Measurements from ENCODE around the gene KCNJ5. TPM values are rescaled to one million over a fixed set of nuclear protein-coding genes. Genes with fewer than 3 reads are reported as not detected.
"Not testable (repeated sequence)": the region's sequence is repeated elsewhere in the genome, so short reads cannot be mapped to it uniquely, and the experiment has no call there.

The KCNJ5 gene
- total and polyA plus RNA-seq, 5 experiments from 2014 or later = not detected

- H3K4me3 Mint-ChIP-seq = no peak overlapping the region
- H3K27ac Mint-ChIP-seq = peak overlapping the region in 1 of 10 donors; percentile 32
- DNase-seq (peak in 1 of 10 donors; percentile 36), ATAC-seq (no peak)
- peaks cover 33 to 58% (median 41%) of the 10 kb centered on the region in 5 donors for H3K27me3 Mint-ChIP-seq
- H3K36me3 Mint-ChIP-seq = no peaks in the 10 kb centered on the region
- H3K4me1 Mint-ChIP-seq = peaks cover under 1 to 17% (median 2%) of the 10 kb centered on the region in 4 donors
- H3K9me3 Mint-ChIP-seq = peaks cover 0 to 7% (median 0%) of the 10 kb centered on the region in 9 donors
- POLR2A ChIA-PET = no interaction called here
Measured at GRCh38 chr11:128911239-128911638, 20.1 kb downstream of the KCNJ5 start.

GRCh38 chr11:128911701-128912100, 20.5 kb downstream of the KCNJ5 start:
- Mint-ChIP-seq H3K9me3 (peaks cover 0 to 7% (median 0%) of the 10 kb centered on the region in 9 donors), H3K27me3 (peaks cover 33 to 61% (median 41%) of the 10 kb centered on the region in 5 donors), H3K36me3 (no peaks in the 10 kb centered on the region), H3K4me1 (peaks cover 0 to 13% (median 0%) of the 10 kb centered on the region in 4 donors), H3K27ac (no peak overlapping the region), H3K4me3 (no peak overlapping the region)
- DNase-seq = peak in 1 of 10 donors; percentile 27
- no peak for ATAC-seq
- POLR2A ChIA-PET = no interaction called here

- peaks cover 0 to 7% (median 0%) of the 10 kb centered on the region in 9 donors for H3K9me3 Mint-ChIP-seq
- no peaks in the 10 kb centered on the region for H3K36me3 Mint-ChIP-seq
- ATAC-seq (no peak), DNase-seq (peak in 1 of 10 donors; percentile 44)
- H3K4me1 Mint-ChIP-seq = peaks cover 0 to under 1% (median 0%) of the 10 kb centered on the region in 4 donors
- H3K27me3 Mint-ChIP-seq = peaks cover 22 to 55% (median 34%) of the 10 kb centered on the region in 5 donors
- POLR2A ChIA-PET = no interaction called here
- H3K27ac Mint-ChIP-seq = no peak overlapping the region
- H3K4me3 Mint-ChIP-seq = no peak overlapping the region
Measured at GRCh38 chr11:128913806-128914205, 22.6 kb downstream of the KCNJ5 start.

- DNase-seq (peak in 1 of 10 donors; percentile 49), ATAC-seq (no peak)
- POLR2A ChIA-PET = no interaction called here
- peaks cover 22 to 52% (median 28%) of the 10 kb centered on the region in 5 donors for H3K27me3 Mint-ChIP-seq
- H3K4me1 Mint-ChIP-seq = peaks cover 0 to 4% (median 1%) of the 10 kb centered on the region in 4 donors
- peaks cover 0 to 7% (median 0%) of the 10 kb centered on the region in 9 donors for H3K9me3 Mint-ChIP-seq
- no peak overlapping the region for H3K27ac Mint-ChIP-seq
- no peak overlapping the region for H3K4me3 Mint-ChIP-seq
- H3K36me3 Mint-ChIP-seq = no peaks in the 10 kb centered on the region
Measured at GRCh38 chr11:128914216-128915148, 23.3 kb downstream of the KCNJ5 start.

GRCh38 chr11:128915149-128915521, 24.0 kb downstream of the KCNJ5 start:
- DNase-seq = peak in 1 of 10 donors; percentile 4
- no peak for ATAC-seq
- peaks cover 0 to 4% (median 1%) of the 10 kb centered on the region in 4 donors for H3K4me1 Mint-ChIP-seq
- H3K27ac Mint-ChIP-seq = no peak overlapping the region
- peaks cover 0 to 7% (median 0%) of the 10 kb centered on the region in 9 donors for H3K9me3 Mint-ChIP-seq
- no peak overlapping the region for H3K4me3 Mint-ChIP-seq
- no peaks in the 10 kb centered on the region for H3K36me3 Mint-ChIP-seq
- H3K27me3 Mint-ChIP-seq = peaks cover 18 to 45% (median 23%) of the 10 kb centered on the region in 5 donors
- POLR2A ChIA-PET = no interaction called here

GRCh38 chr11:128916037-128916572, 24.9 kb downstream of the KCNJ5 start:
- Mint-ChIP-seq H3K27me3 (peaks cover 16 to 39% (median 23%) of the 10 kb centered on the region in 5 donors), H3K36me3 (no peaks in the 10 kb centered on the region), H3K27ac (peak overlapping the region in 1 of 10 donors; percentile 28)

GRCh38 chr11:128916681-128917080, 25.5 kb downstream of the KCNJ5 start:
- no peak overlapping the region for H3K4me3 Mint-ChIP-seq
- H3K36me3 Mint-ChIP-seq = no peaks in the 10 kb centered on the region
- peaks cover 0 to 4% (median 1%) of the 10 kb centered on the region in 4 donors for H3K4me1 Mint-ChIP-seq
- H3K27ac Mint-ChIP-seq = no peak overlapping the region
- POLR2A ChIA-PET = no interaction called here
- H3K27me3 Mint-ChIP-seq = peaks cover 13 to 34% (median 20%) of the 10 kb centered on the region in 5 donors
- H3K9me3 Mint-ChIP-seq = peaks cover 0 to 7% (median 0%) of the 10 kb centered on the region in 9 donors
- DNase-seq (peak in 1 of 10 donors; percentile 48), ATAC-seq (no peak)

More at GRCh38 chr11:128916037-128916572, 24.9 kb downstream of the KCNJ5 start:
- H3K9me3 Mint-ChIP-seq = peaks cover 0 to 7% (median 0%) of the 10 kb centered on the region in 9 donors
- POLR2A ChIA-PET = no interaction called here
- ATAC-seq (no peak), DNase-seq (no peak)
- no peak overlapping the region for H3K4me3 Mint-ChIP-seq
- peaks cover 0 to 4% (median 1%) of the 10 kb centered on the region in 4 donors for H3K4me1 Mint-ChIP-seq

GRCh38 chr11:128917144-128917724, 26.1 kb downstream of the KCNJ5 start:
- peaks cover 15 to 33% (median 19%) of the 10 kb centered on the region in 5 donors for H3K27me3 Mint-ChIP-seq
- H3K4me1 Mint-ChIP-seq = peaks cover 0 to 4% (median 1%) of the 10 kb centered on the region in 4 donors
- no peak overlapping the region for H3K4me3 Mint-ChIP-seq

GRCh38 chr11:128919216-128919615, 28.1 kb downstream of the KCNJ5 start:
- Mint-ChIP-seq H3K27ac (no peak overlapping the region), H3K9me3 (peaks cover 0 to 7% (median 0%) of the 10 kb centered on the region in 9 donors), H3K27me3 (peaks cover 11 to 28% (median 18%) of the 10 kb centered on the region in 5 donors), H3K4me1 (peaks cover 0 to 4% (median 1%) of the 10 kb centered on the region in 4 donors), H3K4me3 (no peak overlapping the region), H3K36me3 (no peaks in the 10 kb centered on the region)
- ATAC-seq (no peak), DNase-seq (peak in 1 of 10 donors; percentile 23)
- POLR2A ChIA-PET = interaction anchor here (1.2 kb wide), 1 partner anchor 34 kb away, joined by 5 read pairs; no protein-coding TSS in a partner anchor

More at GRCh38 chr11:128917144-128917724, 26.1 kb downstream of the KCNJ5 start:
- ATAC-seq (no peak), DNase-seq (no peak)
- Mint-ChIP-seq H3K9me3 (peaks cover 0 to 7% (median 0%) of the 10 kb centered on the region in 9 donors), H3K36me3 (no peaks in the 10 kb centered on the region), H3K27ac (peak overlapping the region in 1 of 10 donors; percentile 12)
- POLR2A ChIA-PET = no interaction called here

GRCh38 chr11:128919635-128920034, 28.5 kb downstream of the KCNJ5 start:
- not testable (repeated sequence) for H3K4me3 Mint-ChIP-seq, H3K4me1 Mint-ChIP-seq, DNase-seq, H3K36me3 Mint-ChIP-seq, ATAC-seq, H3K9me3 Mint-ChIP-seq, H3K27ac Mint-ChIP-seq
- POLR2A ChIA-PET = interaction anchor here (1.2 kb wide), 1 partner anchor 35 kb away, joined by 5 read pairs; no protein-coding TSS in a partner anchor
- H3K27me3 Mint-ChIP-seq = peaks cover 11 to 28% (median 18%) of the 10 kb centered on the region in 5 donors

- Mint-ChIP-seq H3K4me3 (no peak overlapping the region), H3K9me3 (peaks cover 0 to 6% (median 0%) of the 10 kb centered on the region in 9 donors), H3K4me1 (peaks cover 0 to 4% (median 1%) of the 10 kb centered on the region in 4 donors), H3K27me3 (peaks cover 7 to 23% (median 17%) of the 10 kb centered on the region in 5 donors), H3K27ac (no peak overlapping the region), H3K36me3 (no peaks in the 10 kb centered on the region)
- POLR2A ChIA-PET = no interaction called here
- no peak for ATAC-seq
- DNase-seq = no peak
Measured at GRCh38 chr11:128920666-128921065, 29.5 kb downstream of the KCNJ5 start.

- H3K27me3 Mint-ChIP-seq = peaks cover 4 to 18% (median 8%) of the 10 kb centered on the region in 5 donors
- H3K4me1 Mint-ChIP-seq = peaks cover 0 to 4% (median 1%) of the 10 kb centered on the region in 4 donors
- POLR2A ChIA-PET = no interaction called here
- H3K36me3 Mint-ChIP-seq = no peaks in the 10 kb centered on the region
- H3K4me3 Mint-ChIP-seq = no peak overlapping the region
- no peaks in the 10 kb centered on the region for H3K9me3 Mint-ChIP-seq
- DNase-seq (no peak), ATAC-seq (no peak)
- no peak overlapping the region for H3K27ac Mint-ChIP-seq
Measured at GRCh38 chr11:128921793-128922192, 30.6 kb downstream of the KCNJ5 start.

Measured in naive thymus-derived CD8-positive, alpha-beta T cell (primary cell).